Suppressor macrophage treated with lipopolysaccharide for 1 hour (primary cell): ENCODE results near the gene ID4.

ENCODE experiments used
- DNase-seq, 3 donors: peaks; one replicate each; pipeline ENCODE4 v3.0.0-alpha.2; 2020 to 2022

Gene ID4

GRCh38 chr6:19860235-19860877 lies 23.2 kb downstream of the ID4 start:
- no peak for DNase-seq

- no peak for DNase-seq
Measured at GRCh38 chr6:19864285-19864684, 27.1 kb downstream of the ID4 start.

DNA sequence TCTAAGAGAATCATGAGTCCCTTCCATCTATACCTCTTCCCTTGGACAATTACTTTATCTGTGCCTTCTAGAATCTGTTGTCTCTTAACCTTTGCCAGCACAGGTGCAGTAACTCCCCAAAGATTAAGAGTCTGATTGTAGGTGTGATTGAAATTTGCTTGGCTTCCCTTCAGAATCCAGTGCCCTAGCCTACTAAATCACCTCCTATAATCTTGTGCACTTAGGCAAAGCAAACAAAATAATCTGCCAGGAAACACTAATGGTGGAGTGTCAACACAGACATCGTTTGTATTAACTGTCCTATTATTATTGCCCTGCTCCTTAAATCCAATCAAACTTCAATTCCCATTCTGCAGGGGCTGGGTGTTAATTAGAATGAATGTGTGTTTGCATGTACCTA lies 28.0 kb downstream of the ID4 start:
- no peak for DNase-seq

DNA sequence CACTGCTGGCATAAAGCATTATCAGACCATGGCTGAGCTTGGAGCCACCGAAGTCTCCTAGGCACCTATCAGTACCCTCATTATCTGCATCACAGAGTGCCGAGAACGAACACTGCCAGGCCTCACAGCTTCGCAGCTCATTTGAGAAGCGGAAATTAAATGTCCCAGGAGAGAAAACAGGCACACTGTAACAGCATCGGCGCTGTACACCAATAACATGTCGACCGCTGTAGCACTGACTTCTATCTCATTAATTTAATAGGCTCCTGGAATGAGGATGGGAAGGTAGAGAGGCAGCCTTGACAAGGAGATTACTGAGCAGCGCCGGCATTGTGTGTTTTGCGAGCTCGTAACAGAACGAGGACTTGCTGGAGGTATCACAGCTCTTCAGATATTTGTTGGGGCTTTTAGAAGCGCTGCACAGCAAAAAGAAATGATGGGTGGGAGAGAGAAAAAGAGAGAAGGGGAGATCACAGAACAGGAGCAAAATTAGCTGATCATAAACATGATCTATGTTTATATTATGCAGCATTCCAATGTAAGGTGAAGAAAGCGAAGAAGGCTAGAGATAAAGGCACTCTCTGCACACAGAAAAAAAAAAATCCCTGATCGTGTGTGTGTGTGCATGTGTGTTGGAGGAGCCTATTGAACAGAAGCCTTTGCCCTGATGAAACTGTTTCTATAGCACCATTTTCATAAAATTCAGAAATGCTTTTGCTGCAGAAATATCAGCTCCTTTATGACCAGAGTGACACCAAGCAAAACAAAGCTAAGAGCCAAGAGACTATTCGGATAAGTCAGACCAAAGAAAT lies 29.2 kb downstream of the ID4 start:
- no peak for DNase-seq

GRCh38 chr6:19866985-19867627 lies 29.9 kb downstream of the ID4 start:
- DNase-seq: no peak

DNA sequence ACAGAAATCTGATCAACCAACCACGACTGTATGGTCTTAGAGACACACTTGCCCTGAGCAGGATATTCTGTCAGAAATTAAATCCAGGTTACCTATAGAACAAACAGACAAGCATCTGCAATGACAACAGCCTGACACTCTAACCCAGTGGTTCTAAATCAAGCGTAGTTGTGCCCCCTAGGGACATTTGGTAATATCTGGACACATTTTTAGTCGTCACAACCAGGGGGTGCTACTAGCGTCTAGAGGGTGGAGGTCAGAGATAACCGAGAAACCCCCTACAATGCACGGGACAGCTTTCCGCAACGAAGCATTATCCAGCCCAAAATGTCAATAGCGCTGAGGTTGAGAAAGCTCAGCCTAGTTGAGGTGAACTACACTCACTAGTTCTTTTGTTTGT lies 32.3 kb downstream of the ID4 start:
- no peak for DNase-seq

GRCh38 chr6:19870322-19870721 lies 33.2 kb downstream of the ID4 start:
- DNase-seq: no peak

DNA sequence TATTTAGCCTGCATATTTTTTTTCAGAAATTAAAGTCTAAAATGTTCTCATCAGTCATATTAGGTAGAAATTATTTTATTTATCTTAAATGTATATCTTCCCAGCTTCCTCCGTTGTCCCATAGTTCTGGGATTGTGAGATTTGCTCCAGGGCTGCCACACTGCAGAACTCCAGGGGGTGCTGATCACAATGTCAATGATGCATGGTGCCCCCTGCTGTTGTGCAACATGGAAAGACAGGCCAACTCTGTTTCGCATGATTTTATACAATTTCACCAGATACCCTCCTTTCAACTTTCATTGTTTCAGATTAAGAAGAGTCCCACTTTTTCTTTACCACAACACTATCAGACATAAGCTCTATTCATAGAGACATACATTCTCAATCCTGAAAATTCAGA lies 35.9 kb downstream of the ID4 start:
- DNase-seq: no peak

GRCh38 chr6:19876672-19877071 lies 39.5 kb downstream of the ID4 start:
- DNase-seq: no peak

GRCh38 chr6:19879663-19880062 lies 42.5 kb downstream of the ID4 start:
- no peak for DNase-seq

DNA sequence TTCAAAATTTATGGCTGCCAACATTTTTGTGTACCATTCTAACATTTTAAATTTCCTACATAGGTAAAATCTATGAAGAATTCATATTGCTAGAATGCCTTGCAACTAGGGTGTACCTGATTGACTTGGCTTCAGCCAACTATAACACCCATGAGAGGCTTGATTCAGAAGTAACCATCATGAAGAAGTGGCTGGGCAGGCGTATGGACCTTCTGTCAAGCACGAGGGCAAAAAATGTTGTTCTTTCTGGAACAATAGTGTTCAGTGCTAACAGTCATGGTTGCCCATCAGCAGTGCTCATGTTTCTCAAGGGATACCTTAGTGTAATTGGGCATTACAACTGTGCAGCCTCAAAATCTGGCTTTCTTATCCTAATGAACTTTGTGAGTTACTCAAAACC lies 42.9 kb downstream of the ID4 start:
- no peak for DNase-seq

DNA sequence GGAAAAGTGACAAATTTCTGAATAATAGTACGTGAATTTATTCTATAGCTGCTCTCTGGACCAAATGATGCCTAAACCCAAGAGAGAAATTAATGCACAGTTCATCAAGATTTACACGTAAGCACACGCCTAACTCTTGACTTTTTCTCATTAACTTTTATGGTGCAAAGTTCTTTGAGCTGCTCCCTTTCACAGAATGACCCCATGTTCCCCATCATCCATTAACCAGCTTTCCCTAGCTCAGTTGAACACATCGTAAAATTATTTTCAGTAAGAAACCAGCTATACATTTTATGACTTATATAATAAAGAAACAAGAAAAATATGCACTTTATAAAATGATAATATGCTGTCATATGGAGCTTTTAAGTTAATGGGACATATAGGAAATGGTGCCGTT lies 54.3 kb downstream of the ID4 start:
- no peak for DNase-seq
